ENCODE data around the gene KIF5A.
"Not testable (repeated sequence)": the region's sequence is repeated elsewhere in the genome, so short reads cannot be mapped to it uniquely, and the experiment has no call there.

KIF5A gene

GRCh38 chr12:57549909-57550640, at the start of gene KIF5A:
Gene KIF5A, plus strand, starts transcription at chr12:57550044. Its CDS starts 228 bp downstream, at chr12:57550272.
- DNase-seq, result peak; percentile 60
- in situ Hi-C loops (cut with HindIII; ENCODE audit: low pct_ligation_motif_present, low pct_unique_long_range_greater_than_20kb, low sequenced_read_pairs), result no loop called here

DNA sequence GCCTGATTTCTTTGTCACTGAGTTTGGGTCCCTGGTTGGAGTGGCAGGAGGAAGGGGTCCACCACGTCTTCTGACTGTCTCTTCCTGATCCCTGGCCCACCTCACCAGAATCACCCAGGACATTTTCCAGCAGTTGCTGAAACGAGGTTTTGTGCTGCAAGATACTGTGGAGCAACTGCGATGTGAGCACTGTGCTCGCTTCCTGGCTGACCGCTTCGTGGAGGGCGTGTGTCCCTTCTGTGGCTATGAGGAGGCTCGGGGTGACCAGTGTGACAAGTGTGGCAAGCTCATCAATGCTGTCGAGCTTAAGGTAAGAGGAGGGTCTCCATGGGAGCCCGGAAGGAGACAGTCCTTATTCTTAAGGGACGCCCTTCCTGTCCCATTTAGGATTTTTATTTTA, 49.6 kb upstream of the KIF5A start:
- no peak for DNase-seq
- in situ Hi-C loops (cut with HindIII; ENCODE audit: low pct_ligation_motif_present, low pct_unique_long_range_greater_than_20kb, low sequenced_read_pairs), result no loop called here

- in situ Hi-C loops (cut with HindIII; ENCODE audit: low pct_ligation_motif_present, low pct_unique_long_range_greater_than_20kb, low sequenced_read_pairs); DNase-seq: not testable (repeated sequence)
These were observed 47.4 kb upstream of the KIF5A start for GRCh38 chr12:57502311-57502969.

GRCh38 chr12:57506541-57506940, 43.3 kb upstream of the KIF5A start:
- in situ Hi-C loops (cut with HindIII; ENCODE audit: low pct_ligation_motif_present, low pct_unique_long_range_greater_than_20kb, low sequenced_read_pairs); DNase-seq: not testable (repeated sequence)

DNA sequence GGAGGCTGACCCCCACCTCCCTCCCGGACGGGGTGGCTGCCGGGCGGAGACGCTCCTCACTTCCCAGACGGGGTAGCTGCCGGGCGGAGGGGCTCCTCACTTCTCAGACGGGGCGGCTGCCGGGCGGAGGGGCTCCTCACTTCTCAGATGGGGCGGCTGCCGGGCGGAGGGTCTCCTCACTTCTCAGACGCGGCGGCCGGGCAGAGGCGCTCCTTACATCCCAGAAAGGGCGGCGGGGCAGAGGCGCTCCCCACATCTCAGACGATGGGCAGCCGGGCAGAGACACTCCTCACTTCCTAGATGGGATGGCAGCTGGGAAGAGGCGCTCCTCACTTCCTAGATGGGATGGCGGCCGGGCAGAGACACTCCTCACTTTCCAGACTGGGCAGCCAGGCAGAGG, 42.0 kb upstream of the KIF5A start:
- DNase-seq; in situ Hi-C loops (cut with HindIII; ENCODE audit: low pct_ligation_motif_present, low pct_unique_long_range_greater_than_20kb, low sequenced_read_pairs): not testable (repeated sequence)

DNA sequence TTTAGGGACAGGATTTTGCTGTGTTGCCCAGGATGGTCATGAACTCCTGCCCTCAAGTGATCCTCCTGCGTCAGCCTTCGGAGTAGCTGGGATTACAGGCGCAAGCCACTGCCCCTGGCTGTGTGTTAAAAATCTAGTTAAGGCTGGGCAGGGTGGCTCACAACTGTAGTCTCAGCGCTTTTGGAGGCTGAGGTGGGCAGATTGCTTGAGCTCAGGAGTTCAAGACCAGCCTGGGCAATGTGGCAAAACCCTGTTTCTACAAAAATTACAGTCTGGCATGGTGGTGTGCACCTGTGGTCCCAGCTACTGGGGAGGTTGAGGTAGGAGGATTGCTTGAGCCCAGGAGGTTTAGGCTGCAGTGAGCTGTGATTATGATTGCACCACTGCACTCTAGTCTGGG, 38.7 kb upstream of the KIF5A start:
- in situ Hi-C loops (cut with HindIII; ENCODE audit: low pct_ligation_motif_present, low pct_unique_long_range_greater_than_20kb, low sequenced_read_pairs), result no loop called here
- DNase-seq, result no peak

DNA sequence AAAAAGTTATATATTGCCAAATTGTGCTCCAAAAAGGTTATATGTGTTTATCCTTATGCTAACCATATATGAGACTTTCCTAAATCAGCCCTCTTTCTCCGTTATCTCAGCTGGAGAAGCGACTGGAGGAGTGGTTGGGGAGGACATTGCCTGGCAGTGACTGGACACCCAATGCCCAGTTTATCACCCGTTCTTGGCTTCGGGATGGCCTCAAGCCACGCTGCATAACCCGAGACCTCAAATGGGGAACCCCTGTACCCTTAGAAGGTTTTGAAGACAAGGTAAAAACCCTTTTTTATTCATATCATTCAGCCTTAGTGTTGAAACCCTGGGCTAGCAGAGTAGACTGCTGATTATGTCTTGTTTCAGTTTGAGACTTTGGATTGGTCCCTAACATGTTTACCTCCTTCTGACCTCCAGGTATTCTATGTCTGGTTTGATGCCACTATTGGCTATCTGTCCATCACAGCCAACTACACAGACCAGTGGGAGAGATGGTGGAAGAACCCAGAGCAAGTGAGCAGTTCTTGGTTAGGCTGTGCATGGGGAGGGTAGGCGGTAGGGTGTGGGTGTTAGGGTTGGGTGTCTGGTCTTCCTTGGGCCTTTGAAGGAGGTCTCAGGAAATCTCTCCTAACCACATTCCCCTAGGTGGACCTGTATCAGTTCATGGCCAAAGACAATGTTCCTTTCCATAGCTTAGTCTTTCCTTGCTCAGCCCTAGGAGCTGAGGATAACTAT, 38.1 kb upstream of the KIF5A start:
- in situ Hi-C loops (cut with HindIII; ENCODE audit: low pct_ligation_motif_present, low pct_unique_long_range_greater_than_20kb, low sequenced_read_pairs), result no loop called here

DNA sequence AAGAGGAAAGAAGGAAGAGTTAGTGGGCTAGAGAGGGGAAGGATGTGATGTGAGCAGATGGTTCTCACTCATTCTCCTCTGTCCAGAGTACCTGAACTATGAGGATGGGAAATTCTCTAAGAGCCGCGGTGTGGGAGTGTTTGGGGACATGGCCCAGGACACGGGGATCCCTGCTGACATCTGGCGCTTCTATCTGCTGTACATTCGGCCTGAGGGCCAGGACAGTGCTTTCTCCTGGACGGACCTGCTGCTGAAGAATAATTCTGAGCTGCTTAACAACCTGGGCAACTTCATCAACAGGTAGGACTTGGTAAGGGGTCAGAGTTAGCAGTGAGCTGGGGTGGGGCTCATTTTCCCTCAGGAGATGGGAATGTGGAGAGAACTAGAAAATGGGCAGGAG, 37.2 kb upstream of the KIF5A start:
- in situ Hi-C loops (cut with HindIII; ENCODE audit: low pct_ligation_motif_present, low pct_unique_long_range_greater_than_20kb, low sequenced_read_pairs), result no loop called here

More for the DNA sequence above, 38.1 kb upstream of the KIF5A start:
- no peak for DNase-seq

GRCh38 chr12:57513266-57513665, 36.6 kb upstream of the KIF5A start:
- in situ Hi-C loops (cut with HindIII; ENCODE audit: low pct_ligation_motif_present, low pct_unique_long_range_greater_than_20kb, low sequenced_read_pairs), result no loop called here
- DNase-seq, result no peak

More for the DNA sequence above, 37.2 kb upstream of the KIF5A start:
- DNase-seq, result no peak

DNA sequence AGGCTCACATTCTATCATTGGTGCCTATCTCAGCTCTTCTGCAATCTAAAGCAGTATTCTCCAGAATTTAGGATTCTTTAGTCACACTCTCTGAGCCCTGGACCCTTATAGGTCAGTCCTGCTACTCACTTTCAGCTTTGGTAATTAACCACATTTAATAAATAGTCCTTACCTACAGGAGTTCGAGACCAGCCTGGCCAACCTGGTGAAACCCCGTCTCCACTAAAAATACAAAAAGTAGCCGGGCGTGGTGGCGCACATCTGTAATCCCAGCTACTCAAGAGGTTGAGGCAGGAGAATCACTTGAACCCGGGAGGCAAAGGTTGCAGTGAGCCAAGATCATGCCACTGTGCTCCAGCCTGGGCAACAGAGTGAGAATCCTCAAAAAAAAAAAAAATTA, 36.2 kb upstream of the KIF5A start:
- in situ Hi-C loops (cut with HindIII; ENCODE audit: low pct_ligation_motif_present, low pct_unique_long_range_greater_than_20kb, low sequenced_read_pairs); DNase-seq: not testable (repeated sequence)

DNA sequence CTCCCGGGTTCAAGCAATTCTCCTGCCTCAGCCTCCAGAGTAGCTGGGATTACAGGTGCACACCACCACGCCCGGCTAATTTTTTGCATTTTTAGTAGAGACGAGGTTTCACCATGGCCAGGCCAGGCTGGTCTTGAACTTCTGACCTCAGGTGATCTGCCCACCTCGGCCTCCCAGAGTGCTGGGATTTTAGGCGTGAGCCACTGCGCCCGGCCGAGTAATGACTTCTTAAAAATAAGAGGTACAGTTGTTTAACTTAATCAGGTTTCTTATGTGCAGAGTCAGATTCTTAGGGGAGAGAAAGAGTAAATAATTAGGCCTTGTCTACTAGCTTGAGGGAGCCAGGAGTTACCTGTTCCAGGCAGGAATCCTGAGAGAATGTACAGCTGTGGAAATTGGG, 35.6 kb upstream of the KIF5A start:
- in situ Hi-C loops (cut with HindIII; ENCODE audit: low pct_ligation_motif_present, low pct_unique_long_range_greater_than_20kb, low sequenced_read_pairs); DNase-seq: not testable (repeated sequence)

DNA sequence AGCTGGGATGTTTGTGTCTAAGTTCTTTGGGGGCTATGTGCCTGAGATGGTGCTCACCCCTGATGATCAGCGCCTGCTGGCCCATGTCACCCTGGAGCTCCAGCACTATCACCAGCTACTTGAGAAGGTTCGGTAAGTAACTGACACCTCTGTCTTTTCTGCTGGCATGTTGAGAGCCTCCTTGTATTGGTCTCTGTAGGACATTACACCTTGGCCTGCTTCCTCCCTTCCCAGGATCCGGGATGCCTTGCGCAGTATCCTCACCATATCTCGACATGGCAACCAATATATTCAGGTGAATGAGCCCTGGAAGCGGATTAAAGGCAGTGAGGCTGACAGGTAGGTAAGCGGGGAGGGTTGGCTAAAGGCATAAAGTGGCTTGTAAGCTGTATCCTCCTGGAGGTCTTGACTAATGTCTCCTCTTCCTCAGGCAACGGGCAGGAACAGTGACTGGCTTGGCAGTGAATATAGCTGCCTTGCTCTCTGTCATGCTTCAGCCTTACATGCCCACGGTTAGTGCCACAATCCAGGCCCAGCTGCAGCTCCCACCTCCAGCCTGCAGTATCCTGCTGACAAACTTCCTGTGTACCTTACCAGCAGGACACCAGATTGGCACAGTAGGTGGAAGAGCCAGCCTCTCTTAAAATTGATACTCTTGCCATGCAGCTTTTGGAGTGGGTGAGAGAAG, 35.0 kb upstream of the KIF5A start:
- in situ Hi-C loops (cut with HindIII; ENCODE audit: low pct_ligation_motif_present, low pct_unique_long_range_greater_than_20kb, low sequenced_read_pairs), result no loop called here
- DNase-seq, result no peak

DNA sequence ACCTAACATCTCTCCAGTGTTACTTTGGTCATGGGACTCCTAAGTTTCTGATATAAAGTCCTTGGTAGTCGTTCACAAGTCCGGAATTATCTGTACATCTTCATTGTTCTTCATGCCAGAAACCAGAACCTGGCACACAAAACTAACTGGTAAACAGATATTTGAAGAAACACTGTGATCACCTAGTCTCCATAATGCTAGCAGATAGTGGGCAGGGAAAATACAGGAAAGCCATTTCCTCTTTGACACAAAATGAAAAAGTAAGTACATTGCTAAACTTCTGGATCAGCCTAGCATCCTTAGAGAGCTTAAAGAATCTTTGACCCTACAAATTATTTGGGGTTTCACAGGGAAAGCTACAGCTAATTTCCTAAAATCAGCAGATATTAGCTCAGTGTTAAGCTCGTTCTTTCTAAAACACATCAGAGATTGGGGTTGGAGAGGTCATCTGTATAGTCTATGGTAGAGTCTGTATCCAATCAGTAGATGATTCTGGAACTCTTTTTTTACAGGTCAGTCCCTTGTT, 34.4 kb upstream of the KIF5A start:
- in situ Hi-C loops (cut with HindIII; ENCODE audit: low pct_ligation_motif_present, low pct_unique_long_range_greater_than_20kb, low sequenced_read_pairs), result no loop called here
- no peak for DNase-seq

GRCh38 chr12:57515934-57516541, 33.8 kb upstream of the KIF5A start:
- DNase-seq, result no peak
- in situ Hi-C loops (cut with HindIII; ENCODE audit: low pct_ligation_motif_present, low pct_unique_long_range_greater_than_20kb, low sequenced_read_pairs), result no loop called here

GRCh38 chr12:57516617-57517153, 33.2 kb upstream of the KIF5A start:
- in situ Hi-C loops (cut with HindIII; ENCODE audit: low pct_ligation_motif_present, low pct_unique_long_range_greater_than_20kb, low sequenced_read_pairs), result no loop called here
- no peak for DNase-seq

GRCh38 chr12:57517187-57517586, 32.7 kb upstream of the KIF5A start:
- in situ Hi-C loops (cut with HindIII; ENCODE audit: low pct_ligation_motif_present, low pct_unique_long_range_greater_than_20kb, low sequenced_read_pairs), result no loop called here
- peak; percentile 39 for DNase-seq

DNA sequence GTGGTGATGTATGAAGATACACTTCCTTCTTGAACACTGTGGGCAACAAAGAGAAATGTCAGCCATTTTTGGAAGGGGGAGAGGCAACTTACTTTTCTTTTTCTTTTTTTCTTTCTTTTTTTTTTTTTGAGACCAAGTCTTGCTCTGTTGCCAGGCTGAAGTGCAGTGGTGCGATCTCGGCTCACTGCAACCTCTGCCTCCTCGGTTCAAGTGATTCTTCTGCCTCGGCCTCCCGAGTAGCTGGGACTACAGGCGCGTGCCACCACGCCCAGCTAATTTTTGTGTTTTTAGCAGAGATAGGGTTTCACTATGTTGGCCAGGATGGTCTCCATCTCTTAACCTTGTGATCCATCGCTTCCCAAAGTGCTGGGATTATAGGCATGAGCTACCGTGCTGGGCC, 32.1 kb upstream of the KIF5A start:
- not testable (repeated sequence) for DNase-seq

More for the DNA sequence above, 32.1 kb upstream of the KIF5A start:
- in situ Hi-C loops (cut with HindIII; ENCODE audit: low pct_ligation_motif_present, low pct_unique_long_range_greater_than_20kb, low sequenced_read_pairs), result not testable (repeated sequence)
